SK-N-SH (cell line): Measurements from ENCODE around the gene ZBED1. TPM values are rescaled to one million over a fixed set of nuclear protein-coding genes. Genes with fewer than 3 reads are reported as not detected.
"Not testable (repeated sequence)": the region's sequence is repeated elsewhere in the genome, so short reads cannot be mapped to it uniquely, and the experiment has no call there.

Source experiments
- CTCF ChIA-PET: fragments of 300-600, 350-600 bp; formaldehyde crosslinking; extraction: SDS; loops from one replicate; lab custom pipeline; 2021; lab: Yijun Ruan, JAX
- POLR2A ChIA-PET: fragments of 350-600 bp; sonication (Branson Sonifier 250); formaldehyde crosslinking; extraction: SDS; loops from one replicate; lab custom pipeline; 2020; ENCODE audit warnings: antibody characterized with exemption, inconsistent platforms; lab: Yijun Ruan, JAX
- DNase-seq: peaks from one replicate; pipeline ENCODE4 v3.0.0; 2012
- H2AFZ ChIP-seq: fragments of 200-600 bp; sonication (generic); 2 replicates; pipeline ENCODE4 v1.8.1; 2016; ENCODE audit warnings: antibody characterized with exemption, mild to moderate bottlenecking, low read depth
- H3F3A ChIP-seq: fragments of 200-600 bp; sonication (generic); replicated peaks from 2 replicates; pipeline ENCODE3; 2016; ENCODE audit warnings: antibody characterized with exemption, mild to moderate bottlenecking; ENCODE audit not compliant: insufficient read depth
- H3K27ac ChIP-seq, 2 experiments: fragments of 200-500 bp in 1 of 2; fragments of 200-600 bp in 1 of 2; sonication (Bioruptor generic) in 1 of 2; sonication (generic), shearing (Covaris generic) in 1 of 2; 2 replicates each; pipeline versions ENCODE4 v1.5.1 to v1.6.1; 2014 to 2016; ENCODE audit warnings: low read depth in 2 of 2, inconsistent platforms in 1 of 2, low read length in 1 of 2, mild to moderate bottlenecking in 1 of 2, mixed read lengths in 1 of 2
- H3K27me3 ChIP-seq: fragments of 200-600 bp; sonication (generic), shearing (Covaris generic); 2 replicates; pipeline ENCODE4 v1.6.1; 2016; ENCODE audit warnings: mixed run types; ENCODE audit not compliant: insufficient read depth
- H3K36me3 ChIP-seq, 2 experiments: fragments of 200-500 bp in 1 of 2; fragments of 200-600 bp in 1 of 2; sonication (Bioruptor generic) in 1 of 2; sonication (generic) in 1 of 2; replicated peaks in 1 of 2; 2 replicates each; pipeline versions ENCODE3 to v1.5.1; 2014 to 2016; ENCODE audit warnings: low read length in 1 of 2, mild to moderate bottlenecking in 1 of 2; ENCODE audit not compliant: insufficient read depth in 2 of 2, control insufficient read depth in 1 of 2
- H3K4me1 ChIP-seq, 2 experiments: fragments of 200-500 bp in 1 of 2; fragments of 200-600 bp in 1 of 2; sonication (Bioruptor generic) in 1 of 2; sonication (generic), shearing (Covaris generic) in 1 of 2; 2 replicates each; pipeline versions ENCODE4 v1.5.1 to v1.6.1; 2014 to 2016; ENCODE audit warnings: low read depth in 1 of 2, low read length in 1 of 2, mixed run types in 1 of 2; ENCODE audit not compliant: insufficient read depth in 2 of 2, control insufficient read depth in 1 of 2
- H3K4me2 ChIP-seq: fragments of 200-600 bp; sonication (generic), shearing (Covaris generic); 2 replicates; pipeline ENCODE4 v1.6.1; 2017; ENCODE audit warnings: mixed run types
- H3K4me3 ChIP-seq, 2 experiments: fragments of 200-500 bp in 1 of 2; fragments of 200-600 bp in 1 of 2; sonication (Bioruptor generic) in 1 of 2; sonication (generic), shearing (Covaris generic) in 1 of 2; 2 replicates each; pipeline versions ENCODE4 v1.5.1 to v1.8.1; 2014 to 2016; ENCODE audit warnings: low read depth in 2 of 2, inconsistent platforms in 1 of 2, low read length in 1 of 2, mild to moderate bottlenecking in 1 of 2, mixed read lengths in 1 of 2, moderate library complexity in 1 of 2
- H3K79me2 ChIP-seq: fragments of 200-600 bp; sonication (generic); 2 replicates; pipeline ENCODE4 v1.8.1; 2017; ENCODE audit warnings: mild to moderate bottlenecking; ENCODE audit not compliant: insufficient read depth
- H3K9ac ChIP-seq: fragments of 200-600 bp; sonication (generic); 2 replicates; pipeline ENCODE4 v1.6.1; 2017; ENCODE audit warnings: mixed run types
- H3K9me2 ChIP-seq: fragments of 200-600 bp; sonication (generic); 2 replicates; pipeline ENCODE4 v1.6.1; 2017; ENCODE audit warnings: mixed run types
- H3K9me3 ChIP-seq: fragments of 200-600 bp; sonication (generic); 2 replicates; pipeline ENCODE4 v1.6.1; 2017; ENCODE audit warnings: mixed run types, mild to moderate bottlenecking, moderate library complexity
- H4K20me1 ChIP-seq: fragments of 200-600 bp; sonication (generic); 2 replicates; pipeline ENCODE4 v1.6.1; 2017; ENCODE audit warnings: mild to moderate bottlenecking, mixed run types; ENCODE audit not compliant: insufficient read depth
- FOXJ3 ChIP-seq: sonication (generic); formaldehyde crosslinking; IDR thresholded peaks from 2 replicates; pipeline ENCODE4 v1.5.1; 2020; ENCODE audit warnings: mild to moderate bottlenecking, missing genetic modification reagents
- FOXM1 ChIP-seq: IDR thresholded peaks from 2 replicates; pipeline ENCODE4 v1.4.0; 2012; ENCODE audit warnings: low read depth, mild to moderate bottlenecking
- GABPA ChIP-seq: IDR thresholded peaks from 2 replicates; pipeline ENCODE4 v1.4.0; 2012; ENCODE audit warnings: low read depth, mild to moderate bottlenecking
- NFIC ChIP-seq: IDR thresholded peaks from 2 replicates; pipeline ENCODE4 v1.4.0; 2012; ENCODE audit warnings: borderline replicate concordance
- POLR2AphosphoS5 ChIP-seq: IDR thresholded peaks from 2 replicates; pipeline ENCODE4 v1.6.1; 2012; ENCODE audit warnings: low read depth, low read length
- TAF1 ChIP-seq: IDR thresholded peaks from 2 replicates; pipeline ENCODE4 v1.6.1; 2012; ENCODE audit warnings: low read depth, mild to moderate bottlenecking, low read length, moderate library complexity, borderline replicate concordance
- TEAD4 ChIP-seq: IDR thresholded peaks from 2 replicates; pipeline ENCODE4 v1.4.0; 2012; ENCODE audit warnings: mild to moderate bottlenecking, borderline replicate concordance; ENCODE audit not compliant: insufficient read depth
- whole genome bisulfite sequencing: methylation state at CpG from one replicate; pipeline ENCODE4 v1.1.6; 2017; ENCODE audit warnings: low lambda C conversion rate; 5-methylcytosine and 5-hydroxymethylcytosine counted together
- polyA plus RNA-seq, 3 experiments: library from polyadenylated mRNA; depleted of rRNA; stranded (reverse); fragments of >200 nt; gene quantifications; 2 replicates each; pipeline ENCODE4 v1.2.3, GENCODE V29; 2012
- TF ChIP-seq, protein P1 (sequence below): IDR thresholded peaks from 2 replicates; pipeline ENCODE4 v1.4.0; 2012; ENCODE audit warnings: low read depth, borderline replicate concordance
- TF ChIP-seq, protein P2 (sequence below): fragments of 150-350 bp; IDR thresholded peaks from 2 replicates; pipeline ENCODE4 v1.6.1; 2017; ENCODE audit warnings: antibody characterized with exemption, low read length, low read depth, borderline replicate concordance
- TF ChIP-seq, protein P3 (sequence below): fragments of 150-350 bp; IDR thresholded peaks from 2 replicates; pipeline ENCODE4 v1.6.1; 2016; ENCODE audit warnings: mild to moderate bottlenecking, low read depth, low read length

Gene ZBED1
- polyA plus RNA-seq, 1 of the 3 experiments (the other 2 are of a cell fraction), result 16.7 TPM

DNA sequence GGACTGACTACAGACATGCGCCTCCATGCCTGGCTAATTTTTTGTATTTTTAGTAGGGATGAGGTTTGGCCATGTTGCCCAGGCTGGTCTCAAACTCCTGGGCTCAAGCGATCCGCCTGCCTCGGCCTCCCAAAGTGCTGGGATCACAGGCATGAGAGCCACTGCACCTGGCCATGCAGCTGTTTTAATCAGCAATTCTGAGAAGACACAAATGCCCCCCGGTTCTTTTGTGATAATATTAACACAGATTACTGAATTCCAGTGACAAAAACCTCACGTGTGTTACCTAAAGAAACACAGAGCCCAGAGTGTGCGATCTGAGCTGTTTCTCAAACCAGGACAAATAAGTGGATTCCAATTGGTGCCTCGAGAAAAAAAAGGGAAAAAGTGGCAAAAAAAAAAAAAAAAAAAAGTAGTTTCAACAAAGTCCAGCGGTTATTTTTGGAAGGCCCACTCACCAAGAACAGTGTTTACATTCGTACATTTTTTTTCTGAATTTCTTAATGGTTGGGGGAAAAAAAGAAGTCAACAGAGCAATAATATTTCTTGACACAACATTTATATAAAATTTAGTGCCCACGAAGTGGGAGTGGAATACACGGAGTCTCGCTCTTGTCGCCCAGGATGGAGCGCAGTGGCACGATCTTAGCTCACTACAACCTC lies 17.2 kb downstream of the ZBED1 start:
- 90% methylated on average over 16 of the region's 16 CpGs for WGBS
- no peak for DNase-seq
- no peak overlapping the region for H3K9ac ChIP-seq
- H3K27ac ChIP-seq, result no peak overlapping the region
- peaks cover 6% of the 10 kb centered on the region; the same call in 1 of the 2 replicates for H4K20me1 ChIP-seq
- CTCF ChIA-PET, result no interaction called here
- no peak for TF ChIP-seq POLR2AphosphoS5
- TF ChIP-seq TAF1, result no peak
- no peak for TF ChIP-seq FOXJ3 (CRISPR knock-in tag)
- TF ChIP-seq GABPA, result no peak
- no peak for TF ChIP-seq FOXM1
- no peak for TF ChIP-seq TEAD4
- TF ChIP-seq, protein P1, sequence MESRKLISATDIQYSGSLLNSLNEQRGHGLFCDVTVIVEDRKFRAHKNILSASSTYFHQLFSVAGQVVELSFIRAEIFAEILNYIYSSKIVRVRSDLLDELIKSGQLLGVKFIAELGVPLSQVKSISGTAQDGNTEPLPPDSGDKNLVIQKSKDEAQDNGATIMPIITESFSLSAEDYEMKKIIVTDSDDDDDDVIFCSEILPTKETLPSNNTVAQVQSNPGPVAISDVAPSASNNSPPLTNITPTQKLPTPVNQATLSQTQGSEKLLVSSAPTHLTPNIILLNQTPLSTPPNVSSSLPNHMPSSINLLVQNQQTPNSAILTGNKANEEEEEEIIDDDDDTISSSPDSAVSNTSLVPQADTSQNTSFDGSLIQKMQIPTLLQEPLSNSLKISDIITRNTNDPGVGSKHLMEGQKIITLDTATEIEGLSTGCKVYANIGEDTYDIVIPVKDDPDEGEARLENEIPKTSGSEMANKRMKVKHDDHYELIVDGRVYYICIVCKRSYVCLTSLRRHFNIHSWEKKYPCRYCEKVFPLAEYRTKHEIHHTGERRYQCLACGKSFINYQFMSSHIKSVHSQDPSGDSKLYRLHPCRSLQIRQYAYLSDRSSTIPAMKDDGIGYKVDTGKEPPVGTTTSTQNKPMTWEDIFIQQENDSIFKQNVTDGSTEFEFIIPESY, result no peak
- TF ChIP-seq NFIC, result no peak
- TF ChIP-seq, protein P2, sequence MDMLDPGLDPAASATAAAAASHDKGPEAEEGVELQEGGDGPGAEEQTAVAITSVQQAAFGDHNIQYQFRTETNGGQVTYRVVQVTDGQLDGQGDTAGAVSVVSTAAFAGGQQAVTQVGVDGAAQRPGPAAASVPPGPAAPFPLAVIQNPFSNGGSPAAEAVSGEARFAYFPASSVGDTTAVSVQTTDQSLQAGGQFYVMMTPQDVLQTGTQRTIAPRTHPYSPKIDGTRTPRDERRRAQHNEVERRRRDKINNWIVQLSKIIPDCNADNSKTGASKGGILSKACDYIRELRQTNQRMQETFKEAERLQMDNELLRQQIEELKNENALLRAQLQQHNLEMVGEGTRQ, result no peak
- TF ChIP-seq, protein P3, sequence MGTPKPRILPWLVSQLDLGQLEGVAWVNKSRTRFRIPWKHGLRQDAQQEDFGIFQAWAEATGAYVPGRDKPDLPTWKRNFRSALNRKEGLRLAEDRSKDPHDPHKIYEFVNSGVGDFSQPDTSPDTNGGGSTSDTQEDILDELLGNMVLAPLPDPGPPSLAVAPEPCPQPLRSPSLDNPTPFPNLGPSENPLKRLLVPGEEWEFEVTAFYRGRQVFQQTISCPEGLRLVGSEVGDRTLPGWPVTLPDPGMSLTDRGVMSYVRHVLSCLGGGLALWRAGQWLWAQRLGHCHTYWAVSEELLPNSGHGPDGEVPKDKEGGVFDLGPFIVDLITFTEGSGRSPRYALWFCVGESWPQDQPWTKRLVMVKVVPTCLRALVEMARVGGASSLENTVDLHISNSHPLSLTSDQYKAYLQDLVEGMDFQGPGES, result no peak
- TF ChIP-seq, all 33 proteins: peak for 0
- Histone ChIP-seq H3K9me2 (no peaks in the 10 kb centered on the region), H2AFZ (no peak overlapping the region), H3K4me1 (no peaks in the 10 kb centered on the region), H3K27me3 (no peaks in the 10 kb centered on the region), H3K9me3 (no peaks in the 10 kb centered on the region), H3F3A (no peaks in the 10 kb centered on the region), H3K4me3 (no peak overlapping the region), H3K36me3 (peaks cover 9 to 14% of the 10 kb centered on the region in 2 experiments), H3K79me2 (peaks cover 39% of the 10 kb centered on the region; the same call in 1 of the 2 replicates), H3K4me2 (no peak overlapping the region)
- POLR2A ChIA-PET, result no interaction called here

DNA sequence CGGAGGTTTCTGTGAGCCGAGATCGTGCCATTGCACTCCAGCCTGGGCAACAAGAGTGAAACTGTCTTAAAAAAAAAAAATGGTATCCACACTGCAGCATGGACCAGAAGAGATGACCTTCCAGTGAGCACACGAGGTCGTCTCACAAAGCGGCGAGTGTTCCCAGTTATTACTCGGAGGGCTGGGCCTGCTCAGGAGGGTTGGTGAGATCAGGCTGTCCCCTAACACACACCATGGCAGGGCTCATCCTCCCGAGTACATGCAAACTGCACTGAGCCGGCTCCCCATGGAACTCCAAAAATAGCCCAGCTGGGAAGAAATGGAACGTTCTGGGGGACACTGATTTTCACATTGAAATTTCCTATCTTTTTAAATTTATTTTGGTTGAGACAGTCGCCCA lies 19.2 kb downstream of the ZBED1 start:
- H3K9ac ChIP-seq, H3K27ac ChIP-seq, DNase-seq, CTCF ChIA-PET, H2AFZ ChIP-seq, H3K36me3 ChIP-seq, H3K9me2 ChIP-seq, POLR2A ChIA-PET, H3K4me3 ChIP-seq, H3K4me2 ChIP-seq, H3K27me3 ChIP-seq, H4K20me1 ChIP-seq, H3F3A ChIP-seq, H3K9me3 ChIP-seq, H3K4me1 ChIP-seq: not testable (repeated sequence)
- WGBS, result 97% methylated on average over 9 of the region's 12 CpGs
- peaks cover 38% of the 10 kb centered on the region; the same call in 1 of the 2 replicates for H3K79me2 ChIP-seq

DNA sequence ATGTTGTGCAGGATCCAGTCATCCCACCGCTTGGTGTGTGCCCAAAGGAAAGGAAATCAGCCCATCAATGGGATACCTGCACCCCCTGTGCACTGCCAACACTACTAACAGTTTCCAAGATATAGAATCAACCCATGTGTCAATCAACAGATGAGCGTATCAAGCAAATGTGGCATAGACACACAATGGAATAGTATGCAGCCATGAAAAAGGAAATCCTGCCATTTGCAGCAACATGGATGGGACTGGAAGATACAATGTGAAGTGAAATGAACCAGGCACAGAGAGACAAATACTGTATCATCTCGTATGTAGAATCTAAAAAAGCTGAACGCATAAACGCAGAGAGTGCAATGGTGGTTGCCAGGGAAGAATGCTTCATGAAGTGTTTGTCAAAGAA lies 20.8 kb downstream of the ZBED1 start:
- POLR2A ChIA-PET, H3K36me3 ChIP-seq, H3K9me2 ChIP-seq, H3F3A ChIP-seq, H3K4me3 ChIP-seq, H3K4me1 ChIP-seq, DNase-seq, H4K20me1 ChIP-seq, H3K9ac ChIP-seq, H3K9me3 ChIP-seq, H2AFZ ChIP-seq, H3K4me2 ChIP-seq, H3K27ac ChIP-seq, CTCF ChIA-PET, H3K27me3 ChIP-seq: not testable (repeated sequence)
- peaks cover 44% of the 10 kb centered on the region; the same call in 1 of the 2 replicates for H3K79me2 ChIP-seq
- WGBS, result 92% methylated on average over 5 of the region's 5 CpGs
